HG03039 (cell line): Measurements from ENCODE around the gene SNX22.
"Not testable (repeated sequence)": the region's sequence is repeated elsewhere in the genome, so short reads cannot be mapped to it uniquely, and the experiment has no call there.

ENCODE experiments used
- ATAC-seq: cut with Tn5 transposase; IDR thresholded peaks from one replicate; pipeline ENCODE4 v1.9.1; 2021; ENCODE audit warnings: mild to moderate bottlenecking, moderate library complexity; ENCODE audit not compliant: unreplicated experiment

SNX22 gene

DNA sequence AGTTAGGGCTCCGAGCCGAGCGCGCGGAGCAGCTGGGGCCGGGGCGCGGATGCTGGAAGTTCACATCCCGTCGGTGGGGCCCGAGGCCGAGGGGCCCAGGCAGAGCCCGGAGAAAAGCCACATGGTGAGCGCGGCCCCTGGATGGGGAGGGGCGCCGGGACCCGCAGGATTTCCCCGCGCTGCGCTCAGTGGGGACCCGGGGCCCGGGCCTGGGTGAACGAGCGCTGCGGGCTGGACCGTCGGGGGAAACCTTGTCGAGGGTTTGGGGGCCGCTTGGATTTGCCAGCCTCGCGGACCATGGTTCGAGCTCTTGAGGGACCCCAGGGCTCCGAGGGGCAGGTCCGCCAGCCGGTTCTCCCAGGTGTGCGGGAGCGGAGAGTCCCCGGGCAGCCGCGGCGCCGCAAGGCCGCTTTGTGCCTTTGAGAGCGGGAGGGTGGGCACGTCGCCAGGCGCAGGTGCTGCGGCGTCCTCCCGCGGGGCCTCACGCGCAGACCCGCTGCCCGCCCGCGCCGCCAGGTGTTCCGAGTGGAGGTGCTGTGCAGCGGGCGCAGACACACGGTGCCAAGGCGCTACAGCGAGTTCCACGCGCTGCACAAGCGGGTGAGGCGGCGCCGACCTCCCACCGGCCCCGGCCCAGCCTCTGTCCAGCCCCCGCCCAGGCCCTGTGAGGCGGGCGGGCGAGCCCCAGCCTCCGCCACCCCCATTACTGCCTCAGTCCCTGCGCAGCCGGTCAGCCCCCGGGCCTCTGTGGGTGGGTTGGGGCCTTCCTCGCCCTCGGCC lies at the start of gene SNX22:
Gene SNX22 (plus strand): TSS at position 5 of the 780 bp plus-strand sequence. CDS start 45 bp downstream, at position 50.
- ATAC-seq = no peak

DNA sequence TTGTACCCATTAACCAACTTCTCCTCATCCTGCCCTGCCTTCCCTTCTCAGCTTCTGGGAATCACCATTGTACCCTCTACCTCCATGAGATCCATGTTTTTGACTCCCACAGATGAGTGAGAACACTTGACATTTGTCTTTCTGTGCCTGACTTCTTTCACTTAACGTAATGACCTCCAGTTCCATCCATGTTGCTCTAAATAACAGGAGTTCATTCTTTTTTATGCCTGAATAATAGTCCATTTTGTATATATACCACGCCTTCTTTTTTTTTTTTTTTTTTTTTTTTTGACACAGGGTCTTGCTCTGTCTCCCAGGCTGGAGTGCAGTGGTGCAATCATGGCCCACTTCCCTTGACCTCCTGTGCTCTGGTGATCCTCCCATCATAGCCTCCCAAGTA lies 49.0 kb upstream of the SNX22 start:
- ATAC-seq = no peak

DNA sequence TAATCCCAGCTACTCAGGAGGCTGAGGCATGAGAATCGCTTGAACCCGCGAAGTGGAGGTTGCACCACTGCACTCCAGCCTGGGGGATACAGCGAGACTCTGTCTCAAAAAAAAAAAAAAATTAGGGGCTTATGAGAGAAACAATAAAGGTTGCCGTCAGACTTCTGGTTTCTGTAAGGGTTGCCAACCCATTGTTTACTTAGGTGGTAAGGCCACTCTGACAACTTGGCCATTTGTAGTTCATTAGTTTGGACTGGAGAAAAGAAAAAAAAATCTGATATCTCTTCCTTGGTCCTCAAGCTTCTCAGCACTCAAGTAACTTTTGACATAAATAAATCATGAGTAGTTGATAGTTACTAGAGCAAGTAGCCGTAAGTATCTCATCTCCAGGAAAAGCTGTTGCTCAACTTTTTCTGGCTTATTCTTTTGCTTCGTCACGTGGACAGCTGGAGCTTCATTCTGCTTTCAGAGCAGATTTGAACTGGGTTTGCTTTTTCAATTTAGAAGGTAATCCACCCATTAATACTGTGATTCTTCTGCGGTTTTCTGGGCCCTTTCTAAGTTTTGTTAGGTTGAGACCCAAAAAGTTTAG lies 46.3 kb upstream of the SNX22 start:
- no peak for ATAC-seq

DNA sequence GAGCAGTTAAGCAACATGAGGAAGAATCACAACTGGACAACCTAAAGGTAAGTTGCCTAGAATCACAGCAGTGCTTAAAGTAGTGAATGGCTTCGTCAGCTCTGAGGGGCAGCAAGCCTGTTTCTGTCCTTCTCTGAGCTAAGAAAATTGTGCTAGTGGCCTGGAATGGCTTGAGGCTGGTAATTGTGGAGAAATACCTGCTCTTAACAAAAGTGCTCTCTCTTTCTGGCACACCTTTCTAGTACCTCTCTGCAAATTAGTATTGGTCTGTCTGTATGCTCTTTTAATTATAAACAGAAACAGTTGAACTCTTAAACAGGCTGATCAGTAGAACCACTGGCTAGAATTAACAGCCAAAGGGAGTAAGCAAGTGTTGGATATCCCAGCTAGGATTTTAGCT lies 44.2 kb upstream of the SNX22 start:
- ATAC-seq = no peak

DNA sequence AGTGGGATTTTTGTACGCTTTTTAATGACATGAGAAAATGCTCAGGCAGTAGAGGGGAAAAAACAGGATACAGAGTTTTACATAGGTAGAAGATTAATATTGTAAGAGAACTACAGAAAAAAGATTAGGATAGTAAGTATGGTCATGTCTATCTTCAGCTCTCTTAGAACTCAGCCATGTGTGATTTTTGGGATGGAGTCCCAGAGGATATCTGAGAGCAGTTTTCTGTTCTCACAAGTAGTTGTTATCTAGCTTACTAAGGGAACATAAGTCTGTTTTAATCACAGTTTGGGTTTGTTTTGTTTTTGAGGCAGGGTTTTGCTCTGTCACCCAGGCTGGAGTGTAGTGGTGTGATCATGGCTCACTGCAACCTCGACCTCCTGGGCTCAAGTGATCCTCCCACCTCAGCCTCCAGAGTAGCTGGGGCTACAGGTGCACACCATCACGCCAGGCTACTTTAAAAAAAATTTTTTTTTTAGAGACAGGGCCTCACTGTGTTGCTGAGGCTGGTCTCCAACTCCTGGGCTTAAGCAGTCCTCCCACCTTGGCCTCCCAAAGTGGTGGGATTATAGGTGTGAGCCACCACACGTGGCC lies 41.3 kb upstream of the SNX22 start:
- not testable (repeated sequence) for ATAC-seq

DNA sequence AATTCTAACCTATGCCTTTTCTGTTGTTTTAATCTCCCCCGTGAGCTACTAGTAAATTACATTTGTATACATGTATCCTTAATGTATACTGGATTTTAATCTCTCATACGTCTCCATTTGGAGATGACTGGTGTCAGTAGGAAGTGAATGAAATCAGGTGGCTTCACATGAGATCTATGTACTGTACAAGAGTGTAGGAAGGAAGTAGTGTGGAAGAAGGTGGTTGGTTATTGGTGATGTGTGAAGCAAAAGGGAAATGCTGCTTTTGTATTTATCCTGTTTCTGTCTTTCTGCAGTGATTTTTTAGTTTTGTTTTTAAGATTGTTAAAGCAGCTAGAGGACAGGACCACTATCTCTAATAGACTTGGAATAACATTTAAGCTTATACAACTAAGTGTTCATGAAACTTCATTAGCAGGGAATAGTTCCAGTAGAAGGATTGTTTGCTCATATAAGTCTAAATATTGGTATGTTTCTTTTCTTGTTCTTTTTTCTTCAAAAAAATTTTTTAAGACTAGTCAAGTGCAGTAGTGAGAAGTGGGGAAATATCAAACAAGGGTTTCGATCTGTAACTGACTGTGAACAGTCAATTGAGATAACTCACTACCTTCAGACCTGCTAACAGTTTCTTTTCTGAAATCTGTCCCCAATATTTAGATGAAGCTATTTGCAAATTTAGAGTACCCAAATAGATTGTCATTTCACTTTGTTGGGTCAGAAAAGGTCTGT lies 40.4 kb upstream of the SNX22 start:
- ATAC-seq = no peak

DNA sequence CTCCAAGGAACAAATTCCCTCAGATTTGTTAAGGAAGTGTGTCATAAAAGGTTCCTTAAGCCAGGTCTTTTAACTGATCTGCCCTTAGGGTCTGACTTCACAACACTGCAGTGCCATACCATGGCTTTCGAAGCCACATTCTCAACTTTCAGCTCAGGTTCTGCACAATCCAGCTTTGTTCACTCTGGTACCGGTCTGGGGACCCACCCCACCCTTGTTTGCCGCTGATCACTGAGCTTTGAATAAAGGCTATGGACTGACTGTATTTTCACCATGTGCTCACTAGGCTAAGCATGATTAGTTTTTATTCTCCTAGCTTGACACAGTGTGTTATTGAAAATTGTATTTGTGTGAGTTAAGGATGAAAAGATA lies 39.9 kb upstream of the SNX22 start:
- no peak for ATAC-seq

DNA sequence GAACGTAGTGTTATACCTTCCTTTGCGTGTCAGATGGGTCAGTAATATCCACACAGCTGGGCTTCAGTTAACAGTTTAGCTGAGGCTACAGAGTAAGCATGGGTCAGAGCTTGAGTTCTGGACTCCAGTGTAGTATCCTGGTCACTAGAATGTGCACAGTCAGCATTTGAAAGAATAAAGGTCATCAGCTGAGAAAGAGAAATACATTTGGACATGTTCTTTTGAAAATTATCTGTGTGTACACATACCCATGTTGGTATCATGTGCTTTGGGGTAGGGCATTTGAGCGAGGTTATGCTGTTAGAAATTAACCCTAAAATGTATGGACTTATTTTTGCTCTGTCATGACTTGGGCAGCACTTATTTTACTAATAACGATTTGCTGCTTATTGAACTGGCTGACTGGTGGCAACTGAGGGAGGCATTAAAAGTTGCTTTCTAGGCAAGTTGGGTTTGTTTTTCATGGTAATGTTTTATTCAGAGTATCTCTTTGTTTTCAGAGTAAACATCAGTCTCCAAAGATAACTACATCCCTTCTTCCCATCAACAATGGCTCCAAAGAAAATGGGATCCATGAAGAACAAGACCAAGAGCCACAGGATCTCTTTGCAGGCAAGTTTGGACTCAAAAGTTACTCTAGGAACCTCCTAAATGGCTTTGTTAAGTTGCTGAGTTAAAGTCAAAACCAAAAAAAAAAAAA lies 39.3 kb upstream of the SNX22 start:
- no peak for ATAC-seq

DNA sequence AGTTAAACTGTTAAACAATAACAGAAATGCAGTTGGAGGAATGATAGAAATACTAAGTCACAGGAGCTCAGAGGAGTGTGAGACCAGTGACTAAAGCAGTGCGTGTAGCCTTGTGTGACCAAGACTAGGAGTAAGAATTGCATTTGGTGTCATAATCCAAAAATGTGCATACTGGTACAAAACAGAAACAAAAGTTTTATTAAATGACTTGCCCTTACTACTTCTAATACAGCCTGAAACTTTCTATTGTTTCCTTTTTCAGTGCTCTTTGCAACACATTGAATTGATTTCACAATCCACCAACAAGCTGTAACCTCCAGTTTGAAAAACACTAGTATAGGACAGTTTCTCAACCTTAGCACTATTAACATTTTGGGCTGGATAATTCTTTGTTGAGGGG lies 38.6 kb upstream of the SNX22 start:
- ATAC-seq = no peak

DNA sequence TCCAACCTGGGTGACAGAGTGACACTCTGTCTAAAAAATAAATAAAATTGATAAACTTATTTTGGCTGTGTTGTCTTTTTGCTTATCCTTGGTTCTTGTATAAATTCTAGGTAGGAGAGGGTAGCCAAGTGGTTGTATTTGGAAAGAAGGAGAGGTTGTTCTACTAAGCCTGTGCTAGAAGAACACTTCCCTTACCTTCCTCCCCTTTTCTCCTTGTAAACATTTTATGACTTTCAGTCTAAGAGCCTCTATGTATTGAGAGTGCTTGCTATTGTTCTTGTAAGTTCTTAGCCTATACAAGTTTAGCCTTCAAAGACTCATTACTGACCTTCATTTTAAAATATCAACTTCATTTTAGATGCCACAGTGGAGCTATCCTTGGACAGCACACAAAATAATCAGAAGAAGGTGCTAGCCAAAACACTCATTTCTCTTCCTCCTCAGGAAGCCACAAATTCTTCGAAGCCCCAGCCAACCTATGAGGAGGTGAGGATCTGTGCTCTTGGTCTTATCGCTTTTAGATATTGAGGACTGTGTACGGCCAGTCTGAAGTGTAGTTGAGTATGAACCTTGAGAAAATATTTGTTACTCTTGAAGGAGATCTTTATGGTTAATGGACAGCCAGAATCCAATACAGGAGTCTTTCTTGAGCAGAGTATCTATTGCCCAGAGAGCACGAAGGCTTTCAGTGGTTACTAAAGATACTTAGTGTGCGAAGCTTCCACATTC lies 33.6 kb upstream of the SNX22 start:
- ATAC-seq = no peak

DNA sequence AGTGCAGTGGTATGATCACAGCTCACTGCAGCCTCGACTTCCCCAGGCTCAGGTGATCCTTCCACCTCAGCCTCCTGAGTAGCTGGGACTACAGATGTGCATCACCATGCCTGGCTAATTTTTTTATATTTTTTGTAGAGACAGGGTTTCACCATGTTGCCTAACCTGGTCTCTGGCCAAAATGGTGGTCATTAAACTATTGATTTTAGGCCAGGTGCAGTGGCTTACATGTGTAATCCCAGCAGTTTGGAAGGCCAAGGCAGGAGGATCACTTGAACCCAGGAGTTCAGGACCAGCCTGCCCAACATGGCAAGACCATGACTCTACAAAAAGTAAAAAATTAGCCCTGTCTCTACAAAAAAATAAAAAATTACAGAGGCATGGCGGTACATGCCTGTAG lies 31.2 kb upstream of the SNX22 start:
- not testable (repeated sequence) for ATAC-seq

DNA sequence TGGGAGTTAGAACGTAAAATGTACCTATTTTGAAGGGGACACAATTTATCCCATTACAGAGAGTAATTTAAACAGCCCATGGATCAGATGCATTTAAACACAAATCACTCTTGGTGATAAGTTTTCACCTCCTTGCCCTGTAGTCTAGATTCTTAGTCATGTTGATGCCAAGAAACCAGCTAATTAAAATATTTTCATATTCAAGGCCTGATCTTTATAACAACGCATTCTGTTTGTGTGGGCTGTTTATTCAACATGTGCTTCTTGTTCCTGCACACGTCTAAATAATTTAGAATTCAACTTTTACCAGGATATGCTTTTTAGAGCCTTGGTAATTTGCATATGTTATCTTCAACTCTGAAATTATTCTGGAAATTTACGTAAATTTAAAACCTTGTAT lies 29.9 kb upstream of the SNX22 start:
- ATAC-seq = no peak

DNA sequence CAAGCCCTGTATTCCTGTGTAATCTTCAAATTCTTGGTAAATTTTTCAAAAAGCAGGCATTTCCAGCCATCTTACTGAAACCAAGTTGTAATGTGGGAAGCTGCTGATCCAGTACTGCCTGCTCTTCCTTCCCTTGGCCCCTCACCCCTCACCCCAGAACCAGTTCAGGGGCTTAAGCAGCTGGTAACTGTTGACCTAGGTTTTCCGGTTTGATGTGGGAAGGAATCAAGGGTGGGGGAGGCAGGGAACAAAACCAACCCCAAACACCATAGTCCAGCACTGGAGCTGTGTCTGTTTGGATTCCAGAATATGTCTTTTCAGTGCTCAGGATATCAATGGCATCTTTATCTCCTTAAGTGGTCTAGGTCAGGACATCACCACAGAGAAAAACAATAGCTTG lies 29.1 kb upstream of the SNX22 start:
- ATAC-seq = no peak

DNA sequence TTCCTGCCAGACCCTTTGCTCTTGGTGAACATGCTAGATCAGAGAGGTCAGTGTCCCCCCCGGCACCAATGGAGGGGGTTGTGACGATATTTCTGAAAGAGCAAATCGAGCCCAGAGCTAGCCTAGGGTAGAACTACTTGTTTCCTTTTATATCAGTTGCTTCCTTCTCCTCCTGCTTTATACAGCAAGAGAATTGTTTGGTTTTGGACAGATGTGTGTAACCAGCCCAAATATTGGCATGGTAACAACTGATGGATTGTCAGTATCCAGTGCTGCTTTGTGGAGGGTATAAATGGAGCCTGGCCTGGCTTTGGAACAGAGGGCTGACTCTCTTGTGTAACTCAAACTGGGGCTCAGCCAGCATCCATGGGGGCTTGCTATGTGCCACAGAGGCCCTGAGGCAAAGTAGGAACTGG lies 28.6 kb upstream of the SNX22 start:
- no peak for ATAC-seq

DNA sequence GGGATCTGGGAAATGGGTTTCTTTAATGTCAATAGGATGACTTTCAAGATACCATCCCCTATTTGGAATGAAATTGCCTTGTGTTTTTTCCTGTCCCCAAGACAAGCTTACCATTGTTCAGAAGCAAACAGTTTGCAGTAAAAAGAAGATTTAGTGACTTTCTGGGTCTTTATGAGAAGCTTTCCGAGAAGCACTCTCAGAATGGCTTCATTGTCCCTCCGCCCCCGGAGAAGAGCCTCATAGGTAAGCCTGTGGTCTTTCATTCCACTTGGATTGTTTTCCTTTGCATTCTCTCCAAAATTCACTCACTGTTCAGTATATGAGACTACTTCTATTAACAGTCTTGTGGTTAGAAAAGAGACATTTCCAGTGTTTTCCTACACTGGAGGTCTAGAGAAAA lies 25.6 kb upstream of the SNX22 start:
- ATAC-seq = no peak

DNA sequence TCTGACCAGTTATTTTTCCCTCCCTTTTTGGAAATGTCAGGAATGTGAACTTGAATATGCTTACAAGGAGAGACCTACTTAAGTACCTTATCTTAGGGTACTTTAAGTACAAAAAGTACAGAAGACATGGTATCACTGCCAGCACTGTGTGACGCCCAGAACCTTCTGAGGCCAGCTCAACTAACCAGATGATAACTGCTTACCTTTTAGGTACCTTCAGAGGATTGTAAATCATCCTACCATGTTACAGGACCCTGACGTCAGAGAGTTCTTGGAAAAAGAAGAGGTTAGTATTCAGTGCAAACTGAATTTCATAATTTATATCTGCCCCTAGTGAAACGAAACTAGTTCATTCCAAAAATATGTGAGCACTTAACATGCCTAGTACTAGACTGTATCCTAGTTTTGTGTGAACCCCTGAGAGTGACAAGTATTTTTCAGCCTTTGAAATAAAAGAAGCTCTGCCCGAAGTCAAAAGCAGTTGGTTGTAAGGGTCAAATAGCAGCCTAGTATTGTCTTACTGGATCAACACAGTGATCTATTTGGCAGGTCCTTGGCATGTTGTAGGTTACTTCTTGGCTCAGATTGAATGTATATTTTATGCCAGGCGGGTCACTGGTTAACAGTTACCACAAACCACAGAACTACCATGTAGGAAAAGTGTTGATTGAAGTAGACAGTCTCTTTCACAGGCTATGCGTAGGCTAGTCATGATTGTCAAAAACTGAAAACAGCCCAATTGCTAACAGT lies 23.8 kb upstream of the SNX22 start:
- ATAC-seq = no peak

DNA sequence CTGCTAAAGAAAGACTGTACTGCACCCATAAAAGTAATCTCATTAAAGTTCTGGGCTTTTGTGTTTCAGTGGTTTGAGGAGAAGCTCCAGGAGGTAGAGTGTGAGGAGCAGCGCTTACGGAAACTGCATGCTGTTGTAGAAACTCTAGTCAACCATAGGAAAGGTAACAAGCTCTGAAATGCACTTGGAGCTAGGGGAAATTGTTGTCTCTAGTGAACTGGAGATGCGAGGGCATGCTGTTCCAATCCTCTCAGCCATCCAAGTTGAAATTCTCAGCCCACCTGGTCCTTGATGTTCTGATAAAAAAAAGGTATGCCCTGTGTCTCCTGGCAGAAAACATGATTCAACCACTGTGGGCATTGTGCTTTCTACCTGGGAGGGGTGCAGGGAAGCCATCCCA lies 21.4 kb upstream of the SNX22 start:
- no peak for ATAC-seq

DNA sequence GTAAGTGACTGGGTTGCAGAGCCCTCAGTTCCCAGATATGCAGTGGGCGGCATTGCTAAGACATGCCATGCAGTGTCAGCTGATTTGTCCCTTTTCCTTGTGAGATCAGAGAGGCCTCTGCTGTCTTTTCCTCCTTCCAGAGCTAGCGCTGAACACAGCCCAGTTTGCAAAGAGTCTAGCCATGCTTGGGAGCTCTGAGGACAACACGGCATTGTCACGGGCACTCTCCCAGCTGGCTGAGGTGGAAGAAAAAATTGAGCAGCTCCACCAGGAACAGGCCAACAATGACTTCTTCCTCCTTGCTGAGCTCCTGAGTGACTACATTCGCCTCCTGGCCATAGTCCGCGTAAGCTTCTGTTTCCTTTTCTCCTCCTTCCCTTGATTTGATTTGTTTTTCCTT lies 20.0 kb upstream of the SNX22 start:
- ATAC-seq = no peak

DNA sequence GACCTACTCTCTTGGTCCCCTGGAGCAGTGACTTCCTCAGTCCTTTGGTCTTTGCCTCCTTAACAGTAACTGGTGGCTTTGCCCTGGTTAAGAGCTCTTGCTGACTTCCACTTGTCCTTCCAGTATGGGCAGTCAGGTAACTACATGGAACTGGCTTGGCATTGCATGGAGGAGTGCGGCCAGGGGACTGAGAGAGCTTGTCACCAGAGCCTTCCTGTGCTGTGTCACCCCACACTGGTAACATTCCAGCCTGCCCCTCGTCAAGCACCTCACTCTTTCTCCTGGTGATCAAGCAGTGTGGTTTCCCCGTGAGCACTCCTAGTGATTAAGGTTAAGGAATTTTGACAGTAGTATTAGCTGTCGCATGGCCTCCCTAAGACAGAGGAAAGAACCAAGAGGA lies 19.3 kb upstream of the SNX22 start:
- no peak for ATAC-seq
